ENCODE results near the gene AQP2. TPM values are rescaled to one million over a fixed set of nuclear protein-coding genes. Genes with fewer than 3 reads are reported as not detected.

Gene AQP2
- total RNA-seq, 2 experiments from 2014 or later = not detected

GRCh38 chr12:49954863-49955830, 4.6 kb downstream of the AQP2 start:
- peaks cover 78% of the 10 kb centered on the region for H3K27me3 Mint-ChIP-seq
- ATAC-seq (ENCODE audit: poor library complexity) = no peak

DNA sequence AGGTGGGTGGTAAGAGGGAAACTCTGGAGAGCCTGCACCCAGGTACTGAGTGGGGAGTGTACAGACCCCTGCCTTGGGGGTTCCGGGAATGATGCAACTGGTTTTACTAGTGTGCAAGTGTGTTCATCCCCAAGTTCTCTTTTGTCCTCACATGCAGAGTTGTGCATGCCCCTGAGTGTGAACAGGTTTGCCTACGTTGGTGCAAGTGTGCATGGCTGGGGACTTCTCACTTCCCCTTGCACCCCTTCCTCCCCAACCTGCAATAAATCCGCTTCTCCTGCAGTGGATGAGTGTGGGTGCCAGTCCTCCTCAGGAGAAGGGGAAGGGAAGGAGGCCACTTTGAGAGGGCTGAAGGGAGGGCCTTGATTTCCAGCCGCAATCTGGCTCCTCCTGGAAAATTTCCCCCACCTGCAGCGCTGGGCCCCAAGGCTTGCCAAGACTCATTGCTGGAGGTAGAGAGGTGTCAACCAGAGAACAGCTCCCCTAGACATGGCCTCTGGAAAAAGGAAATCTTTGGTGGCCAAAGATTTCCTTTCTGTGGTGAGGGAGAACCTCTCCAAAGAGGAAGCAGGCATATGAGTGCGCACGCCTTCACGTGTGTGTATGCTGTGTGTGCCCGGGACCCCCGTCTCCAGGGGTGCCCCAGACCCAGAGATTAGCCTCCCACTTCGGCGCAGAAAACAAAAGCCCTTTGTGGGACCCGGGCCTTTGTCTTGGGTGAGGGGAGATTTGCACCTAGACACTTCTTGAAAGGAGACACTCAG, 5.5 kb downstream of the AQP2 start:
- H3K36me3 ChIP-seq (ENCODE audit: insufficient read depth, low read length) = no peaks in the 10 kb centered on the region
- H3K27ac Mint-ChIP-seq = no peak overlapping the region
- no peak for TF ChIP-seq CTCF (IDR thresholded peaks at IDR 0.05)
- intact Hi-C loops (cut with DNase I, micrococcal nuclease) = no loop called here
- no peaks in the 10 kb centered on the region for H3K9me3 Mint-ChIP-seq
- CTCF ChIA-PET = interaction anchor here (0.6 kb wide), 1 partner anchor 206 kb away, joined by 4 read pairs; no protein-coding TSS in a partner anchor
- peaks cover 56 to 83% of the 10 kb centered on the region in 2 experiments for H3K27me3 ChIP-seq (ENCODE audit: control insufficient read depth in 1 of 2, insufficient read depth in 2 of 2, low read length in 2 of 2)
- H3K36me3 Mint-ChIP-seq (ENCODE audit: low read depth) = no peaks in the 10 kb centered on the region
- peaks cover 0 to 3% of the 10 kb centered on the region in 2 experiments for H3K9me3 ChIP-seq (ENCODE audit: control insufficient read depth in 1 of 2, insufficient read depth in 1 of 2, low read length in 2 of 2)
- no peak for ATAC-seq (ENCODE audit: poor library complexity)
- peaks cover 8% of the 10 kb centered on the region for H3K4me1 Mint-ChIP-seq (ENCODE audit: low read depth)
- H3K4me3 Mint-ChIP-seq = no peak overlapping the region
- DNase-seq = no peak
- H3K27ac ChIP-seq (ENCODE audit: low read depth in 1 of 2, low read length in 2 of 2) = no peak overlapping the region
- POLR2A ChIA-PET = no interaction called here
- peaks cover 3% of the 10 kb centered on the region for H3K4me1 ChIP-seq (ENCODE audit: insufficient read depth, low read length)
- H3K27me3 Mint-ChIP-seq = peaks cover 86% of the 10 kb centered on the region
- H3K4me3 ChIP-seq (ENCODE audit: low read length) = no peak overlapping the region

More at GRCh38 chr12:49954863-49955830, 4.6 kb downstream of the AQP2 start:
- Mint-ChIP-seq H3K36me3 (ENCODE audit: low read depth) (no peaks in the 10 kb centered on the region), H3K27ac (no peak overlapping the region), H3K4me3 (no peak overlapping the region), H3K4me1 (ENCODE audit: low read depth) (peaks cover under 1% of the 10 kb centered on the region), H3K9me3 (no peaks in the 10 kb centered on the region)
- CTCF ChIA-PET = interaction anchor here (0.6 kb wide), 1 partner anchor 207 kb away, joined by 4 read pairs; no protein-coding TSS in a partner anchor
- DNase-seq = no peak
- H3K4me1 ChIP-seq (ENCODE audit: insufficient read depth, low read length) = no peaks in the 10 kb centered on the region
- POLR2A ChIA-PET = no interaction called here
- peaks cover 49 to 74% of the 10 kb centered on the region in 2 experiments for H3K27me3 ChIP-seq (ENCODE audit: control insufficient read depth in 1 of 2, insufficient read depth in 2 of 2, low read length in 2 of 2)
- H3K4me3 ChIP-seq (ENCODE audit: low read length) = no peak overlapping the region
- H3K36me3 ChIP-seq (ENCODE audit: insufficient read depth, low read length) = no peaks in the 10 kb centered on the region
- TF ChIP-seq CTCF (IDR thresholded peaks at IDR 0.05) = no peak
- no peak overlapping the region for H3K27ac ChIP-seq (ENCODE audit: low read depth in 1 of 2, low read length in 2 of 2)
- intact Hi-C loops (cut with DNase I, micrococcal nuclease) = no loop called here
- peaks cover 0 to 3% of the 10 kb centered on the region in 2 experiments for H3K9me3 ChIP-seq (ENCODE audit: control insufficient read depth in 1 of 2, insufficient read depth in 1 of 2, low read length in 2 of 2)

GRCh38 chr12:49956663-49957569, 6.4 kb downstream of the AQP2 start:
- Histone ChIP-seq H3K36me3 (ENCODE audit: insufficient read depth, low read length) (no peaks in the 10 kb centered on the region), H3K9me3 (ENCODE audit: control insufficient read depth in 1 of 2, insufficient read depth in 1 of 2, low read length in 2 of 2) (peaks cover 0 to 3% of the 10 kb centered on the region in 2 experiments), H3K4me1 (ENCODE audit: insufficient read depth, low read length) (peaks cover 5% of the 10 kb centered on the region), H3K27ac (ENCODE audit: low read depth in 1 of 2, low read length in 2 of 2) (no peak overlapping the region), H3K4me3 (ENCODE audit: low read length) (no peak overlapping the region), H3K27me3 (ENCODE audit: control insufficient read depth in 1 of 2, insufficient read depth in 2 of 2, low read length in 2 of 2) (peaks cover 56 to 83% of the 10 kb centered on the region in 2 experiments)
- Mint-ChIP-seq H3K27ac (no peak overlapping the region), H3K9me3 (no peaks in the 10 kb centered on the region), H3K27me3 (peaks cover 83% of the 10 kb centered on the region), H3K36me3 (ENCODE audit: low read depth) (no peaks in the 10 kb centered on the region), H3K4me3 (no peak overlapping the region), H3K4me1 (ENCODE audit: low read depth) (peaks cover 8% of the 10 kb centered on the region)
- no peak for ATAC-seq (ENCODE audit: poor library complexity)
- POLR2A ChIA-PET = no interaction called here
- no peak for TF ChIP-seq CTCF (IDR thresholded peaks at IDR 0.05)
- intact Hi-C loops (cut with DNase I, micrococcal nuclease) = no loop called here
- no peak for DNase-seq
- CTCF ChIA-PET = no interaction called here

All from CD4-positive, alpha-beta T cell (primary cell).